Measurements from ENCODE around the gene ICOSLG.
"Not testable (repeated sequence)": the region's sequence is repeated elsewhere in the genome, so short reads cannot be mapped to it uniquely, and the experiment has no call there.

DNA sequence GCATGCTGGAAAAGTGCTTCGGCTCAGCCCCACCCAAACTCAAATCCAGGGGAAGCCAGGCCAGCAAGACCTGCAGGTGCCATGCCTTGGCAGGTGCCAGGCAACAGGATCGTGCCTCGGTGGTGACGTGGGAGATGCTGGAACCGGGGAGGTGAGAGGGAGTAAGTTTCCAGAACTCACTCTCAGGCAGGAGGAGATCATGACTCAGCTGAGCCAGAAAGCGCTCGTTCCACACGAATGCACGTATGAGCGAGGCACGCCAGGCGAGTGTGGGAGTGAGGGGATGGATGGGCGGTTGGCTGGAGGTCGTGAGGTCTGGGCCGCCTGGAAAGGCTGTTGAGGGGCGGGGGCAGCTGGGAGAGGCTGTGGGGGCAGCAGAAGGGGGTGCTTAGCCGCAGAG is 7.2 kb upstream of the ICOSLG start:
- not testable (repeated sequence) for TF ChIP-seq CTCF (IDR thresholded peaks at IDR 0.05; ENCODE audit: borderline replicate concordance, extremely low read depth, low read length, poor library complexity, severe bottlenecking); EZH2 (IDR thresholded peaks at IDR 0.05; ENCODE audit: borderline replicate concordance, low read depth, low read length, severe bottlenecking)

Data from DND-41 (cell line).